Posterior cingulate gyrus (tissue), 11 donors: ENCODE results near the gene MGP.

Source experiments
- DNase-seq, 10 donors: peaks; one replicate each; pipeline versions ENCODE4 v3.0.0 to v3.0.0-alpha.2; 2020 to 2021; ENCODE audit warnings: mixed read lengths in 3 of 10
- intact Hi-C: fragments of 100-400 bp; cut with DNase I; formaldehyde crosslinking; loops from one replicate; pipeline ENCODE4 v1.15.1; 2023

Gene MGP

DNA sequence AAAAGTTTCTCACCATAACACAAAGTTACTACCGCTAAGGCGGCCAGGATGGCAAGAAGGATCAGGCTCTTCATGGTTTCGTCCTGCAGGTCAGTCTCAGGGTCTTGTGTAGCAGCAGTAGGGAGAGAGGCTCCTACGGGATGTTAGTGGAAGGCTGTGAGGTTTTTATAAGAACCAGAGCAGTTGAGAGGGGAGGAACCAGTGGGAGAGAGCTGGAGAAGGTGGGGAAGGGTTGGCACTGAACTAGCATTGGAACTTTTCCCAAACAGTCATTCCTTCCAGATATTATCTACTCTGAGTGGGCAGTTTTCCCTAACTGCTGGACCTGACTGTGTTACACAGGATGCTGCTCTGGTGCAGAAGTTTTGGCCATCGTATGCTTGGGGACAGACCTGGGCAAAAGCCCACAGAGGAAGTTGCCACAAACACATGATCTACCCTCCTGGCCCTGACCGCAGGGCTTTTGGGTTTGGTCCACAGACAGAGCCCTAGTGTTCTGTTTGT, at the start of gene MGP:
Gene MGP (minus strand): TSS at position 137 of the 504 bp plus-strand sequence. CDS start 63 bp downstream, at position 74.
- intact Hi-C loops = loop anchor here (10.0 kb wide), 1 partner anchor 69 kb away; no protein-coding TSS in a partner anchor
- no peak for DNase-seq

DNA sequence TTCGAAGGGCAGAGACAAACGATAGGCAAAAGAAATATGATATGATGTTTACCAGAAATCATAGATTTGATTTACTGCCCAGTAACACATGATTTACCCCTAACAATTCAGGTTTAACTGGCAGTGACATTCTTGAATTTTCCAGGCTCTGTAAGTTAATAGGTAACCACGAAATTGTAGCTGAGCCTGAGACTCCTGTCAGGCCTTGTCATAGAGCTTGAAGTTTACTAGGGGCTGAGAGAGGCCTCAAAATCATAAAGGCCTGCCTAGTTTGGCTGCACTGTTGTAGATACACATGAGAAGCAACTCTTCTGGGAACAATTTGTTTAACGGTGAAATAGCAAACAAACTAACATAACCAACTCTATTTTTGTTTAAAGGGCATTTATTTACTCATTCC, 49.4 kb upstream of the MGP start:
- intact Hi-C loops = no loop called here
- no peak for DNase-seq

DNA sequence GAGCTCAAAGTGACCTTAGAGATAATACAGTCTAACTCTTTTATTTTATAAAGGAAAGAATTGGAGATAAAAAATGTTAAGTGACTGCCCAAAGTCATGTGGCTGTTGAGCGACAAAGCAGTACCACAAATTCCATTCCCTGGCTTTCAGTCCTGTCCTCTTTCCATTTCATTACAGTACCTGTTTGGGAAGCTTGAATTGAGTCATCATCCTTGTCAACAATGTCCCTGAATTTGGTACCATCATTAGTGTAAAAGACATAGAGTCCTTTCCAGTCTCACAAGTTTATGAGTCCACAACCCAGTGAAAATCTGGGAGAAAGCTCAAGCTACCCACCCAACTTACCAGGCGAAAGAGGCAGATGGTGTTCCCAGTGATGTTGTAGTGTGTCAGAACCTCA, 48.9 kb upstream of the MGP start:
- no peak for DNase-seq
- intact Hi-C loops = no loop called here

DNA sequence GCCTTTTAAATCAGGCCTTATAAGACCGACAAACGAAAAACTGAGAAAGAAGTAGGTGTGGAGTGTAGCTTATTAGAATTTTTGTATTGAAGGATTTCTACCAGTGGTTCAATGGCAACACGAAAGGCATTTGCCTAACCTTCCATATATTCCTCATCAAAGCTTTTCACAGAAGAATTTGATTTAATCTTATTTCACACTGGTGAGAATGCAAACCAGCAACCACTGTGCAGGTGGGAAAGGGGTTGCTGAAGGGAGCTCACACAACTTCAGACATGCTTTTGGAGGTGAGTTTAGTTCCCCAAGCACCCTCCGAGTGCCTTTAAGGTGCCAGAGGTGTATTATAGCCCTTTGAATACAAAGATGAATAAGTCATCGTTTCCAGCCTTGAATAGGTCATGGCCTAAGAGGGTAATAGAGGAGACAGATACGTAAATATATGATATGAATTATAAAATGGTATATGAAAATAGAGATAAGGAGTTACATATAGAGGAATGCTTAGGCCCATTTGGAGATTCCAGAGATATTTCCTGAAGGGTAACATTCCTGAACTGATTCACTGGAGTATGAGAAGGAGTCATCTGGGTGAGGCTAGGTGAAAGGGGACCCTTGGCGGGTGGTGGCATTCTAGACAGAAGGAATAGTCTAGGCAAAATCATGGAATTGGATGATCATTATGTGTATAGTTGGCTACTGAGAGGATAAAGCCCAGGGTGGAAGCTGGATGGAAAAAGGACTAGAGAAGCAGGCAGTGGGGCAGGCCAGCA, 46.3 kb upstream of the MGP start:
- intact Hi-C loops = no loop called here
- DNase-seq = no peak

DNA sequence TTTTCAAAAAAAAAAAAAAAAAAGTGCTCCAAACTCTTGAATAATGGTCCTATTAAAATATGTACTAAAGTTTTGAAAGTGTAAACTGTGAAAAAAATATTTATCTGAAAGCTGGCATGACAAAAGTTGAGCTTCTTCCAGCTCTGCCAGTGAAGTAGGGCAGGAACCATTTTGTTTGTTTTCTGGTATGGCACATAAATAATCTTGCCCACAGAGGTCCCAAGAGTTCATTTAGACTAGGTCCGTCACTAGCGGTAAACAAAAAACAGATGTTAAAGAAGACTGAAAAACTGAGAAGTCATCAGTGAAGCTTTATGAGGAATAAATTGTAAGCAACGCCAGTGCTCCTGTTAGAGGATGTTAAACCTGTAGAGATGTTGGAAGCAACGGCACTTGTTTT, 45.7 kb upstream of the MGP start:
- intact Hi-C loops = no loop called here
- no peak for DNase-seq

DNA sequence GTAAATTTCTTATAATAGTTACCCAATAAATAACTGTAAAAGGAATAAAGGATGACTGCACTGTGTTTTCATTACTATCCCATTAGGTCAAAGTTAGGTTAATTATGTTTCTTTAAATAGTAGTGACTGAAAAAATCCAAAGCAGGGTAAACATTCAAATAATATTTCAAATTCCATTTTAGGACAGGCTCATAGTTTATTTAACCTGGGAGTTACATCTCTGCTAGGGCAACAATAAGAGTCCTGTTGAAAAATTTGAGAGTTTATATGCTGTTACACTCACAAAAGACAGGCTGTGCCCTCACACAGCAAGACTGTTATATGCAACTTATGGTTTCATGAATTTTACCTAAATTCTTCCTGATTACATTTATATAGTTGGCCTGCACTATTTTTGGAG, 44.6 kb upstream of the MGP start:
- intact Hi-C loops = no loop called here
- no peak for DNase-seq

DNA sequence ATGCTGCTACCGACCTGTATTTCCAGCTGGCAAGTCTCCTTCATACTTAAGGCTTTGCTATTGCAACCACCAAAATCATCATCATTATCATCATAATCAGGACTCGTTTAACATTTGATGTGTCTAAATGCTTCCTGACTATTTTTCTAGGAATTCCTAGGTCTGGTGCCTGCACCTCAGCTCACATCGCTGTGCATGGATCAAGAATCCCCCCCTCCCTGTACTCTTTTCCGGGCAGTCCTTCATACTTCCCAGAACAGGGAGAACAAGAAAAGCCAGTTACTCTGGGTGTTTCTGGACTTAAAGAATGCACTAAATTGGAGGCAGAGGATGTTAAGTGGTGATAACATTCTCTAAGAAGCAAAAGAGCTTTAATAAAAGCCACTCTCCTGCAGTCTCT, 43.3 kb upstream of the MGP start:
- no peak for DNase-seq
- intact Hi-C loops = no loop called here

DNA sequence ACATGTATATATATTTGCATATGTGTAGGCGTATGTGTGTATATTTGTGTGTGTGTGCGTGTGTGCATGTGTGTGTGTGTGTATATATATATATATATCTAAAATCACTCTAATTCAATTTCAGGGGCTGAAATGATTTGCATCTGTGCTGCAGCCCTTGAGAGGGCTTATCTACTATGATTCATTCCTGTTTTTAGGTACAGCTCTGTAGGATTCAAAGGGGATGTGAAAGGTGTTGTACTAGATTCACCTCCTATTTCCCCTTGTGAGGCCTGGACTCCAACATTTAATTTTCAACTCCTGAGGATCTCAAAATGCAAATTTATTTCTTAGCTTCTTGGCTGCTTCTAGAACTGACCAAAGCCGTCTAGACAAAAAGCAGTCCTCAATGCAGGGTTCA, 41.6 kb upstream of the MGP start:
- no peak for DNase-seq
- intact Hi-C loops = no loop called here

DNA sequence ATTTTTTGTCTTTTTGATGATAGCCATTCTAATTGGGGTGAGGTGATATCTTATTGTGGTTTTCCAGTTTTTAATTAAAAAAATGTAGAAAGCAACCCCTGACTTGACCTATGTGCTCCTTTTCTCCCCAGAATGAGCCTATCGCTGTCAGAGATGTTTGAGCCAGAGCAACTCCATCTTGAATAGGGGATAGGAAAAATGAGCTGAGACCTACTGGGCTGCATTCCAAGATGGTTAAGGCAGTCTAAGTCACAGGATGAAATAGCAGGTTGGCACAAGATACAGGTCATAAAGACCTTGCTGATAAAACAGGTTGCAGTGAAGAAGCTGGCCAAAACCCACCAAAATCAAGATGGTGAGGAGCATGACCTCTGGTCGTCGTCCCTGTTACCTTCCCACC, 38.9 kb upstream of the MGP start:
- intact Hi-C loops = no loop called here
- DNase-seq = no peak

DNA sequence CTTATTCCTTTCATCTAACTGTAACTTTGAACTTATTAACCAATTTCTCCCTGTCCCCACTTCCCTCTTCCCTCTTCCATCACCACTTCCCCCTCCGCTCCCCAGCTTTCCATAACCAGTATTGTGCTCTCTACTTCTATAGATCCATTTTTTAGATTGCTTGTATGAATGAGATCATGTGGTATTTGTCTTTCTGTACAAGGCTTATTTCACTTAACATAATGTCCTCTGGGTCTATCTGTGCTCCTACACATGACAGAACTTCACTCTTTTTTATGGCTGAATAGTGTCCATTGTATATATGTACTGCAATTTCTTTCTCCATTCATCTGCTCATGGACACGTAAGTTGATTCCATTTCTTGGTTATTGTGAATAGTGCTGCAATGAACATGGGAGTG, 38.3 kb upstream of the MGP start:
- intact Hi-C loops = no loop called here
- no peak for DNase-seq

DNA sequence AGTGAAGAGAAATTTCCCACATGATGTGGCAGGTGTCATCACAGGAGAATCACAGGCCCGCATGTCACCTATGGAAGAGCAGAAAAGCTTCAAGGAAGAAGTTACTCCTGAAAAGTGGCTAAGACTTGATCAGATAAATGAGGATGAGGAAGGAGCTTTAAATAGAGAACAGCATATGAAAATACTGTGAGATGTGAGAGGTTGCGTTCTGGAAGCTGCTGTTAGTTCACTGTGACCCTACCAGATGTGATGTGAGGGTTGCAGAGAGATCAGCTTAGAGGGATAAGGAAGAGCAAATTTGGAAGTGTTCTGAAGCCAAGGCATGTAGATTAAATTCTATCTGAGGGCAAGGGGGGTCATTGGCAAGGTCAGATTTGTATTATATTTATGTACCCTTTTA, 35.6 kb upstream of the MGP start:
- intact Hi-C loops = no loop called here
- DNase-seq = no peak

DNA sequence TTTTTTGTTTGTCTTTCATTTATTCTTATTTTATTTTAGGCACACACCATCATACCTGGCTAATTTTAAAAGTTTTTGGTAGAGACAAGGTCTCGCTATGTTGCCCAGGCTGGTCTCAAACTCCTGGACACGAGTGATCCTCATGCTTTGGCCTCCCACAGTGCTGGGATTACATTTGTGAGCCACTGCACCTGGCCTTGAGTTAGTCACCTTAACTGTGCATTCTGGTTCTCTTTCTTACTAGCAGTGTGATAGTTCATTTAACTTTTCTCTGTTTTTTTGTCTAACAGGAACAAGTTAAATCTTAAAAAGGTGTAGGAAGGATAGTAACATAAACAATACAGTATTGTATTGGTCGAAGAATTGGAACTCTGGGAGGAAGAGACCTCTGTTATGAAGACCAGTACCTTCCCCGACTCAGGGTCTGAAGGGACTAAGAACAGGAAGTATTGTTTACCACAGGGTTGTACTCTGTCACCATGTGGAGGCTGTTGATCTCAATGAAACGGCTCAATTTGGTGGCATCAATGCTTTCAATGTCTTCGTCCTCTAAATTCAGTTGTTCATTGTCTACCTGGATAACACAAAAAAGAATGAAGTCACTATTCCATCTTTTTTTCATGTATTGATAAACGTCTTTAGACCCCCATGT, 34.9 kb upstream of the MGP start:
- DNase-seq = no peak
- intact Hi-C loops = no loop called here

DNA sequence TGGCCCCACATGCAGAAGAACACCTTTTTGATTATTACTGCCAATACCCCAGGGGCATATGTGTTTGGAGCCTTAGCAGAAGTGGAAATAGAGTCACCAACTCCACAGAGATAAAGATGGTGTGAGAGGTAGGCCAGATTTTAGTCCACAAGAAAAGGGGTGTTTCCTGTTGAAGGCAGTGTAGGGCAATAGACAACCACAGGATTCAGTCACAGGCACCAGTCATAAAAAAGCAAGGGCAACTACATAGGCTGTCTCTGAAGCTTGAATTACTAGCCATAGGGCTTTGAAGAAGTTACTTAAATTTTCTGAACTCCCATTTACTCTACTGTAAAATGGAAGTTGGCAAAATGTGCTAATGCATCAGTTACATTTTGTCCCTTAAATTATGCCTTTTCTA, 33.8 kb upstream of the MGP start:
- intact Hi-C loops = no loop called here

DNA sequence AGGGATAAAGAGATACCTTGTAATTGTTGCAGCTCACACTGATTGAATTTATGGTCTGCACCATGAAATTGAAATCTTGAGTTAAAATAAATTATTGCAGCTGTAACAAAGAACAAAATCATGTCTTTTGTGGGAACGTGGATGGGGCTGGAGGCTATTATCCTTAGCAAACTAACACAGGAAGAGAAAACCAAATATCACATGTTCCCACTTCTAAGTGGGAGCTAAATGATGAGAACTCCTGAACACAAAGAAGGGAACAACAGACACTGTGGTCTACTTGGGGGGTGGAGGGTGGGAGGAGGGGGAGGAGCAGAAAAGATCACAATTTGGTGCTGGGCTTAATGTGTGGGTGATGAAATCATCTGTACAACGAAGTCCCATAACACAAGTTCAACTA, 30.1 kb upstream of the MGP start:
- intact Hi-C loops = no loop called here
- DNase-seq = no peak

More for the DNA sequence above, 33.8 kb upstream of the MGP start:
- no peak for DNase-seq

DNA sequence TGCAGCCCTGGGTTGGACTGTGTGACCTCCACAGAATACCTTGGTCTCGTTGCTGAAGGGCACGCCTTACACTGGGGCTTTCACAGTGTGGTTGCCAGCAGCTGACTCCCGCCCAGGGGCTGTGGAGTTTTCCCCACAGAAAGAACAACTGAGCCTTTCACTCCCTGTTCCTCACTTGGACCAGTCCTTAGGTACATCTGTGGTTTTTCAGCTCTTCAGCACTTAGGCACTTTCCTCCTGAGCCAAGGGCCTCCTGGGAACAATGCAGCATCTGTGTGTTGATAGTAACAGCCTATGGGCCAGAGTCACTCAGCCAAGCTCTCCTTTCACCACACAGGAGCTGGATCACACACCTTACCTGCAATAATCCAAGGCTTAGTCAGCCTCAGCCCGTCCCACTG, 27.7 kb upstream of the MGP start:
- DNase-seq = no peak
- intact Hi-C loops = no loop called here

DNA sequence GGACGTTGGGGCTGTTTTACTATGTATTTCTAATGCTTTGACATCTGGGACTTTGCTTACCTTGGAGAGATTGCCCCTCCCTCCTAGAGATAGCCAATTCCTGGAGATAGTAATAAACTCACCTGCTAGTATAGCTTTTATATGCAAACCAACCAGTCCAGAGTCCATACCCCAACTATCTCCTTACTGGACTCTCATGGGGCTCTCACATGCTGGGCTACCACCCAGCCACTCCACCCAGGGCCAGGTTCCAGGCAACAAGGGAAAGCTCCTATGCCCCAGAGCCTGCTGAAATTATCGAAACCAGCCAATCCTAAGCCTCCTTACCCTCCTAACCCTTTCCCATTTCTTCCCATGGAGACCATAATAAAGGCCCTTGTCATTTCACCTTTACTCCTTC, 25.5 kb upstream of the MGP start:
- intact Hi-C loops = no loop called here
- no peak for DNase-seq

DNA sequence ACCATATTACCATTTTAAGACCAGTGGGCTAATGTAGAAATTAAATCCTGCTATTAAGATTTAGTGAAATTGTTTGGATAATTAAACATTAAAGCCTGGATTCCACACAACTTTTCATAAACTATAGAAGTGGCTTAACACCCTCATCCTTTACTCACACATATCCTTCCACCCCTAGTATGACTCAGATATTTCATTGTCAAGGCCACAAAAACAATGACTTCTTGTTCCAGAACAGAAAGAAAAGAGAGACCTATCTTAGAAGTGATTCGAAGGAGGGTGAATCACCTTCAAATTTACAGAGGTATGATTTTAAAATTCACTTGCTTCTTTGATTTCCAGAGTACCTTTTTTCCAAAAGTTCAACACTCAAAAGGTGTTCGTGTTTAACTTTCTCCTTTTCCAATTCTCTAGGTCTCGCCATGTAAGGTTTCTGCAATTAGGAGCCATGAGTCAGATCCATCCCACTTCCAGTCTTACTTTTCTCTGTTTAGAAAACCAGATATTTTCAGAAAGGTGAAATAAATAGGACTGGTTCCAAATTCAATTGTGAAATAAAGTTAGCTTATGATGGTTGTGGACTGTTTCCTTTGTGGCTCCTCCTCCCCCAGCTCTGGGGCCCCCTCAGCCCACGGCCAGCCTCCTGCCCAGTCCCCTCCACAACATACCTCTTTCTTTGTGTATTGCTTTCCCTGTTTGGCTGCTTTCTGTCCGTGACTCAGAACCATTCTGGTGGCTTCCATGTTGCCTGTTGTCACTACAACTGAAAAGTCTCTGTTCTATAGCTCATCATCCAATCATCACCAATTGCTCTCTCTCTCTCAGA, 24.6 kb upstream of the MGP start:
- no peak for DNase-seq
- intact Hi-C loops = no loop called here

DNA sequence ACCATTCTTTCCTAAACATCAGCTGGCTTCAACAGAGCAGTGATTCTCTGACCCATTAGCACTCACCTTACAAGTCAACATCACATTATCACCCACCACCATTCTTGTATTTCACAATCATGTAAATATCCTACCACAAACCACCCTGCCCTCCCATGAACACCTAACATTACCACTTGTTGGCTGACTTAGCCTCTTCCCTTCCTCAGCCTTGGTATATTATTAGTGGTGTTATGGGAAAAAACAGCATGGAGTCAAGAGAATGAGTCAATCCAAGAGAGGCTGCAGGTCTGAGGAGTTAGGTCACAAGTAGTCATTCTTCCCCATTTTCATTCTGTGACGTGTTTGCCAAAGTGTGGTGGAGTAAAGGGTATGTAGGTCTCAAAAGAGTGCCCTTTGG, 22.3 kb upstream of the MGP start:
- intact Hi-C loops = no loop called here
- DNase-seq = no peak

DNA sequence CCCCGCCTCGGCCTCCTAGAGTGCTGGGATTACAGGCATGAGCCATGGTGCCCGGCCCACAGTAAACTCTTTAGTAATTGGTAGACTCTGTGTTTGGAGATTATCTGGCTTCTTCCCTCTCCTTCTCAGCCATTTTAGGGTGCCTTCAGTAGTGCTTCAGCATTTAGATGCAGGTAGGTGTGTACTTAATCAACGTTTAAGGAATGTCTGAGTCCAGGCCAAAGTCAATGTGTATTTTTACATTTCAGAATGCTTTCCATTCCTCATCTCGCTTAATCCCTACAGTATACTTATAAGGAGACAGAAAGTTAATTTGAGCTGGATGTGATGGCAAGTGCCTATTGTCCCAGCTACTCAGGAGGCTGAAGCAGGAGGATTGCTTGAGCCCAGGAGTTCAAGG, 20.5 kb upstream of the MGP start:
- intact Hi-C loops = no loop called here

DNA sequence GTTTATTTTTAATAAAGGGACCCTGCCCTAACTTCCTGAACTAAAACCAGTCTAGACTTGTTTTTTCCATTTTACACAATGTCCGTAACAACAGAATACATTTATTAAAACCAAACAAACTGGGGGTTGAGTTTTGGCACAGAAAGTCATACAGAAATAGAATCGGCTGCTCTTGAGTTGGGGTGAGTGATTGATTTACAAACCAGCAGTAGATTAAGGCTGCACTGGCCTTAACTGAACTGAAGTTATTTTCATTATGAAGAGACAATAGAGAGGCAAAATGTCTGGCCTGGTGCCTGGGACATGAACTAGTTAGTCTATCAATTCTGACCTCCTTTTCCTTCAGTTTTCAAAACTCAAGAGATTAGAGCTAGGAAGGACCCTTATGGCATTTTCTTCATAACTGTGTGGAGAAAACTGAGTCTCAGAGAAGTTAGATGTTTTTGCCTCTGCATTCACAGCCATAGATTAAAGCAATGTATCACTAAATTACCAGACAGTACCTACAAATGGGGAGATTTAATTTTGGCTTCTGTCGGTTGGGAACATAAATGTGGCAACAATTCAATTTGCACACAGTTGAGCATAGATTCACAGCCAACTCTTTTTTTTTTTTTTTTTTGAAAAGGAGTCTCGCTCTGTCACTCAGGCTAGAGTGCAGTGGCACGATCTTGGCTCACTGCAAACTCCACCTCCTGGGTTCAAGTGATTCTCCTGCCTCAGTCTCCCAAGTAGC, 19.8 kb upstream of the MGP start:
- no peak for DNase-seq
- intact Hi-C loops = no loop called here

More for the DNA sequence above, 20.5 kb upstream of the MGP start:
- DNase-seq = no peak

DNA sequence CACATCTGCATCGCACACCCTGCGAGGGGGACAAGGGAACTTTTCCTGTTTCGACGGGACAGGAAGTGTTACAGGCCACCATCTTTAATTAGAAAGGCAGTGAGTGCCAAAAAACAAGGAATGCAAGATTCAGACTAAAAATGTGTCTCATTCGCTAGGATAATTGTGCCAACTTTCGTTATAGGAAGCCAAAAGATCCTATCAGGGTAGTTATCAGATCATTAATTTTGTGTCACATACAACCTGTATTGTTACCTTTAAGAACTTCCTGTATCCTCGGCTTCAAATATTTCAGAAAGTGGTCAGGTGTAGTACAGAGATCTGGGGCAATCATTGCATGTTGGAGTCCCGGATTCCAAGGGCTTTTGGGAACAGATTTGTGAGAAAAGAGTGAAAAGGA, 19.2 kb upstream of the MGP start:
- intact Hi-C loops = no loop called here
- no peak for DNase-seq
